GM18873 (cell line): Measurements from ENCODE around the gene MPPED1.

Experiments used
- ATAC-seq: cut with Tn5 transposase; IDR thresholded peaks from one replicate; pipeline ENCODE4 v1.9.1; 2021; ENCODE audit warnings: mild to moderate bottlenecking, moderate library complexity, moderate number of reproducible peaks; ENCODE audit not compliant: unreplicated experiment, low FRiP score

The MPPED1 gene

DNA sequence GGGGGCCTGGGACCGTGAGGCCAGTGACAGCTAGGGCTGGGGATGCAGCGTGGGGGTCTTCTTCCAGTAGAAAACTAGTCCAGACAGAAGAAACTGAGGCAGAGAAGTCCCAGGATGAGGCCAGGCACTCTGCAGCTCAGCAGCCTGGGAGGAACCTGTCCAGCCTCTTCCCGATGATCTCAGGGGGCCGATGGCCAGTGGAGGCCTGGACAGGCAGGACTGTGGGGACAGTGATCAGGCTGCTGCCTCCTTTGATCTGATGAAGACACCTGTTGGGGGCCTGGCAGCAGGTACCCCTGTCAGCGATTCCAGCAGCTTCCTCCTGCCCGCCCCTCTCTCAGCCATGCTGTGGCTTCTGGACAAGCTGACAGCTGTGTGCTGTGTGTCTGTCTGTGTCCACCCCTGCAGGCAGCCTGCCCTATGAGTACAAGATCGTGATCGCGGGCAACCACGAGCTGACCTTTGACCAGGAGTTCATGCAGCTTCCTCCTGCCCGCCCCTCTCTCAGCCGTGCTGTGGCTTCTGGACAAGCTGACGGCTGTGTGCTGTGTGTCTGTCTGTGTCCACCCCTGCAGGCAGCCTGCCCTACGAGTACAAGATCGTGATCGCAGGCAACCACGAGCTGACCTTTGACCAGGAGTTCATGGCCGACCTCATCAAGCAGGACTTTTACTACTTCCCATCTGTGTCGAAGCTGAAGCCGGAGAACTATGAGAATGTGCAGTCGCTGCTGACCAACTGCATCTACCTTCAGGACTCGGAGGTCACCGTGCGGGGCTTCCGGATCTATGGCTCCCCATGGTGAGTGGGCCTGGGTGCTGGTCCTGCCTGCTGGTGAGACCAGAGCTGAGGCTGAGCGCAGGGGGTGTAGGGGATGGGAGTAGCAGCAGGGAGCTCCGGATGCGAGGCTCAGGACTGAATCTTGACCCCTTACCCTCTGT lies 62.6 kb downstream of the MPPED1 start:
- ATAC-seq, result no peak

DNA sequence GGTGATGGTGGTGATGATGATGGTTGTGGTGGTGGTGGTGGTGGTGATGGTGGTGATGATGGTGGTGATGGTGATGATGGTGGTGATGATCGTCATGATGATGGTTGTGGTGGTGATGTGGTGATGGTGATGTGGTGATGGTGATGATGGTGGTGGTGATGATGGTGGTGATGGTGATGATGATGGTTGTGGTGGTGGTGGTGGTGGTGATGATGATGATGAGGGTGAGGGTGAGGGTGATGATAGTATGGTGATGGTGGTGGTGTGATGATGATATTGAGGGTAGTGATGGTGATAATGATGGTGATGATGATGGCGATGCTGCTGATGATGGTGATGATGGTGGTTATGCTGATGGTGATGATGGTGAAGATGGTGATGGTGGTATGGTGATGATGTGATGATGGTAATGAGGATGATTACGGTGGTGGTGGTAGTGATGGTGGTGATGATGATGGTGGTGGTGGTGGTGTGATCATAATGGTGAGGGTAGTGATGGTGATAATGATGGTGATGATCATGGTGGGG lies 63.8 kb downstream of the MPPED1 start:
- no peak for ATAC-seq

DNA sequence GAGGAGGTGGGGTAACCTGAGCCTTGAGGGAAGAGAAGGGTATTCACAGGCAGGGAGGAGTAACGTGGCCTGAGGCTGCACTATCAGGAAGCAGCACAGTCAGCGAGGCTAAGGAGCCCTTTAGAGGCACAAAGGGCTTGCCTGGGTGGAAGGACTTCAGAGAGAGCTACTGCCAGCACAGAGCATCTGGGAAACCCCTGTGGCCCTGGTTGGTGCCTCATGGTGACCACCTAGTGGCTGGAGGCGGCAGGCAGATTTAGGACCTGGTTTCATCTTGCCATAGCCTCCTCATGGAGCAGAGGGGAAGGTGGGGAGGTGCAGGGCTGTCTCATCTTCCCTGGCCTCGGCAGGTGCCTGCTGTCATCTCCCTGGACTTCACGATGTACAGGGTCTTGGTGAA lies 64.5 kb downstream of the MPPED1 start:
- no peak for ATAC-seq

DNA sequence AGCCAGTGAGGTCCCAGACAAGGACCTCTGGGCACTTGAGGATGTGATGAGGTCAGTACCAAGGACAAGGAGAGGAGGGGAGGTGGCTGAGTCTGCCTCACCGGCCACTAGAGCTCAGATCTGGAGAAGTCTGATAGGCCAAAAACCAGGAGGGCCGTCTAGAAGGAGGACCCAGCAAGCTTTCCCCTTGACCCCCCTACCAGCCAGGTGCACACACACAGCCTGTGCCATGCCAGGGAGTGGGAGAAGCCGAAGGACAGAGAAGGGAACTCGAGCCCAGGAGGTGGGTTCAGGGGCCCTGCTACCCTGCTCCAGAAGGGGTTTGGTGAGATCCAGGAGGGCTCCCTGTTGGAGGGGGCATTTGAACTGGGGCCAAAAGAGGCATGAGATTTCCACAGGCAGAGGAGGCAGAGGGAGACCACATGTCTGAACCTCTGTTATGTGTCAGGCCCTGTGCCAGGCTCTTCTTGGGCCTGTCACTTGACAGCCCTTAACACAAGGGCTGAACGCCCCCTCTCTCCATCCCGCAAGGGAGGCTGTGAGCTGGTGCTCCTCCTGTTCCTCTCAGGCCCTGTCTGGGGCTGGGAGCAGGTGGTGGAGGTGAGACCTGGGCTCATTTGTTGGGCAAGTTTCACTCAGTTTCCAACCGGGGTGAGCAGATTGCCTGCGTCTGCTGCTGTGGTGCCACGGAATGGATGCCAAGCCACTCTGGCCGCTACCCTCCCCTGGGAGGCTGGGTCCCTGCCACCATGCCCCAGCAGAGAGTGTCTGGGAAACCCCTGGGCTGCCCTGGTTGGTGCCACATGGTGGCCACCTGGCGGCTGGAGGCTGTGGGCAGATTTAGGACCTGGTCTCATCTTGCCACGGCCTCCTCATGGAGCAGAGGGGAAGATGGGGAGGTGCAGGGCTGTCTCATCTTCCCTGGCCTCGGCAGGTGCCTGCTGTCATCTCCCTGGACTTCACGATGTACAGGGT lies 65.2 kb downstream of the MPPED1 start:
- no peak for ATAC-seq

DNA sequence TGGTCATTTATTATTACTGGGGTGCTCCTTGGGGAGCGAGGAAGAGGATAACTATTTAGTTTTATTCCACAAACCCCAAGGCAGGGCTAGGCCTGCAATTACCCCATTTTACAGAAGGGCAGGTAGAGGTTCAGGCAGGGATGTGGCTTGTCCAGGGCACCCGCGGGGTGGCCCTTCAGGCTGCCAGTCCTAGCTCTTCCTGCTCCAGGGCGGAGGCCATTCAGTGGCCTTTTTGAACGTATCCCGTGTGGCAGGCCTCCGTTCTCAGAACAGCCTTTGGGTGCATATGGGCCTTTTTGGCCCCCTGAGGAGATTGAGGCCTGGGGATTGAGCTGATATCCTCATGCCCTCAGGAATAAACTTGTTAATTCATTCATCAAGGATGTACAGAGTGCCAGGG lies 66.2 kb downstream of the MPPED1 start:
- no peak for ATAC-seq

DNA sequence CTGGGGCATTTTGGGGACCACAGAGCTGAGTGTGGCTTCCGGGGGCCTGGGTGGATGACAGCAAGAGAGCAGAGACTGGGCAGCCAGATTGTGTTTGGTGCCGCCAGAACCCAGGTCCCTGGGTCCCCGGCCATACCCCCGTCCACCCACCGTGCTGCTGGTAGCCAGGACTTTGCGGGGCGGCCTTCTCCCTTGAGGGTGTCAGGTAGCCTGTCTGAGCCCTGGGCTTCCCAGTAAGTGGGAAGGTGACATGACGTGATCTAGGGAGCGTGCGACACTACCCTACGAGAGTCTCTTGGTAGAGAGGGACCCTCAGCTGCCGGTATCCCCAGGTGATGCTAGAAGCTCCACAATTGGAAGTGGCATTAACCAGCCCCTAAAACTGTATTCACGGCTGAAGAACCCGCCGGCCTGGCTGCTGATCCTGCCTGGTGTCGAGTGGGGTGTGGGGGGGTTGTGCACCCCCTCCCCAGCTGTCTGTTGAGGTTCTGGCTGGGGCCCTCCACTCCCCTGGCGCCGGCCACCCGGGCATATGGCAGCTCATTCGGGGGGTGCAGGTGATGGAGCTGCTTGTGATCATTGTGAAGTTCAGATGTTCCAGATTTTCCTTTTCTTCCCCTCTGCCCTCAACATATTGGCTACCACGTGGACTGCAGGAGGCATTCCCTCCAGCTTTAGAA lies 66.9 kb downstream of the MPPED1 start:
- no peak for ATAC-seq

DNA sequence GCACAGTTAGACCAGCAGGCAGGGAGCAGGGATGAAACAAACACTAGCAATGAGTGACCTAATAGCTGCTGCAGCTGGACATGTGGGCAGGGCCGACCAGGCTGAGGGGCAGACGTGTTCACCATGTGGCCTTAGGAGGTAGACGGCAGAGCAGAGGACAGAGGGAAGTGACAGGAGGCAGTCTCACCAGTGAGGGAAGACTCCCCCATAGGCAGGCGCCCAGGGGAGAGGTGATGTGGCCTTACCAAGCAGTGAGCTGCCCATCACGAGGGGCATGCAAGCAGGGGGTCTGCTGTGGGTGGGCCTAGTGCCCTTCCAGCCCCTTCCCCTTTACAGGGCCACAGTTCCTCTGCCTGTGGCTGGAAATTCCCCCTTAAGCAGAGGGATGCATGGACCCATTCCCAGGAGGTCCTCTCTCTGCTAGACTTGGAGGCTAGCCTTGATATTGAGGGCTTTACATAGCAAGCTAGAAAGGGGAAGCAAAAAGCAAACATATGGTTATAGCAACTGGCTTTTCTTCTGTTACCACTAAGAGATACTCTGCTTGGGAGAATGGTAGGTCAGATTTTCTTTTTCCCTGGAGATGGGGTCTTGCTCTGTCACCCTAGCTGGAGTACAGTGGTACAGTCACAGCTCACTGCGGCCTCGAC lies 67.6 kb downstream of the MPPED1 start:
- ATAC-seq, result no peak

DNA sequence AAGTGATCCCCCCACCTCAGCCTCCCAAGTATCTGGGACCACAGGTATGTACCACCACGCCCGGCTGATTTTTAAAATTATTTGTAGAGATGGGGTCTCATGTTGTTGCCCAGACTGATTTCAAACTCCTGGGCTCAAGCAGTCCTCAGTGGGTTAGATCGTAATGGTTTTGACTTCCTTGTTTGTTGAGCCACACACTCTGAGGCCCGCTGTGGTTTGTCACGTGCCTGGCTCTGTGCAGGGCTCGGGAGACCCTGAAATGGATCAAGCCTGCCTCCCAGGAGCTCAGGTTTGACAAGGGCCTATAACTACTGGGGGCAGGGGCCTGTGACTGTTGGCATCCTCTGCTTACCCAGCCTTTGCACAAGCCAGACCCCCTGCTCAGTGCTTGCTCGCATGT lies 68.1 kb downstream of the MPPED1 start:
- no peak for ATAC-seq

DNA sequence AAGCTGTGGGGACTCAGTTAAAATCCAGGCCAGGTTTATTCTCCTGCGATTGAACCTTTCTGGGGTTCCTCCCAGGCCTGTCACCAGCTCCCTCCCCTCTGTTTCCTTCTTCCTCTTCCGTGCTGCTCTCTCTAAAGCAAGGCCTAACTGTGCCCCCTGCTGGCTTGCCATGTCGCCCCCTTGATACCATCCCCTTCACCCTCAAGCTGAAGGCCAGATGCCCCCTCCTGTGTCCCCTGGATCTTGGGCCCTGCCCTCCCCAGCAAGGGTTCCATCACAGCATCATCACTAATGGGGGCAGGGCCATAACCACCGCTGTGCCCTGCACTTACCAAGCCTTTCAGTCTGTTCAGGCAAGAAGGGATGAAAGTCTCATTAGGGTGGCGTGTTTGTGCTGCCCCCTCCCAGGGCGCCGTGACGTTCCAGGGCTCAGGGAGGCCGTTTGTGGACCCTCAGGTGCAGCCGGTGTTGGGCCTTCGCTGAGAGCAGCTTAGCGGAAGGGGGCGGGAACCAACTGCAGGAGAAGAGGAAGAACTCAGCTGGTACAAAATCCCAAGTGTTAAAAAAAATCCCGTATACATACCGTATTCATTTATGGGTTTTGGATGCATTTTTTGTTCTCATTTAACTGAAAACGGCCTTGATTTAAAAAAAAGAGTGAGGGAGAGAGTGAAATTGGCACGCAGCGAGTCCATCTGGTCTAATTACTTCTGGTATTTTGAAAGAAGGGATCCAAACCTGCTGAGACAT lies 69.9 kb downstream of the MPPED1 start:
- no peak for ATAC-seq

DNA sequence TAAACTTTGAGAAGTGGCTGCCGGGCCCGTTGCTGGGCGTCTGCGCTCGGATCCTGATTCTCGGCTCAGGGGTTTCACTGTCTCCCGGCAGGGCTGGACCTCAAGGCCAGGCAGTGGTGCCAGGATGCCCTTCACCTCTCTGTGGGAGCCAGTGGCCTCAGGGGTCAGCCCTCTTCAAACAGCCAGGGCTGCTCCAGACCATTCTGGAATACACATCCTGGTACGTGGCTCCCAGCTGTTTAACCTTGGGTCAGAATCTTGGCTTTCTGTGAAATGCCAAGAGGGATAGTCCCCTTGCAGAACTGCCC lies 70.5 kb downstream of the MPPED1 start:
- no peak for ATAC-seq

DNA sequence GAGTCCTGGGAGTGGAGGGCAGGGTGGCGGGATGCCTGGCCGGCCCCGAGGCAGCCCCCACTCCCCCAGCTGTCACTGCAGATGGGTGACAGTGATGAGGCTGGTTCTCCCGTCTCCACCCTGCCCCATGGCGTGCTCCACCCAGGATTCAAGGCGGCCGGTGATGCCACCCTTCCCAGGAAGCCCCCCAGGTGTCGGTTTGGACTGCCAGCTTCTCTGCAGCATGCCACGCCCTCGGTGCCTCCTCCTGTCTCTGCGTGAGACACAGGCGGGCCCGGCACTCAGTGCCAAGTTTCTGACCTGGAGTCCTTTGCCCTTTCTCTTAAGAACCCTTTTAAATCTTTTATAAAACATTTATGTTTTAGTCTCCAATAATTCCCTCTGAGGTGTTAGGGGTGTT lies 71.5 kb downstream of the MPPED1 start:
- no peak for ATAC-seq

DNA sequence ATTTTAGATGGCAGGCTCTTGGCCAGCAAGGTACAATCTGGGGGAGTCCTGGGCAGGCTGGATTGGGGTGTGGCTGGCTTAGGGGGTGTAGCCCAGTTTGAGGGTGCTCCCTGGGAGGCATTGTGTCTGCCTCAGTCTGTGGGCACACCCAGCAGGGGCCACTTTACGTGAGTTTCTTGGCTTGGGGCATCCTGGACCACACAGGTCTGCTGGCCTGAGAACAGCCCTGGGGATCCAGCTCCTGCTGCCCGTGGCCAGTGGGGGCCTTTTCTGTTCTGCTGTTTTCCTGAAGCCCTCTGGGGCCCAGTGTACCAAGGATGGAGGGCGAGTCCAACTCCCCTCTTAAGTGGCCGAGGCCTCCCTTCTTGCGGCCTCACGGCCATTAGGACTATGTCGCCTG lies 71.9 kb downstream of the MPPED1 start:
- no peak for ATAC-seq

DNA sequence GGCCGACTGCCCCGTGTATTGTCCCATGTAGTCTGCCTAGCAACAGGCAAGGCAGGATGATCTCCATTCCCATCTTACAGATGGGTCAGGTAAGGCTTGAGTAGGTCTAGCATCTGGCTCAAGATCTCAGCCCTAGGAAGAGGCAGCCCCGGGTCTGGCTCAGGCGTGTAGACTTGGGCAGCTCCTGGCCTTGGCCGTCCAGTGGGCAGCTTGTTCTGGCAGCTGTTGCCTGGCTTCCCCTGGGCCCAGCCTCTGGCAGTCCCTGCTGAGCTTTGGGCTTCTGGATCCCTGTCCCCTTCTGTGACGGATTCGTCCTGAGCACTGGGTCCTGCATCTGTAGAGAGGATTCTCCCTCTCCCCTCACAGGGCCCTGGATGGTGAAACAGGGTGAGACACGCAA lies 72.4 kb downstream of the MPPED1 start:
- no peak for ATAC-seq

DNA sequence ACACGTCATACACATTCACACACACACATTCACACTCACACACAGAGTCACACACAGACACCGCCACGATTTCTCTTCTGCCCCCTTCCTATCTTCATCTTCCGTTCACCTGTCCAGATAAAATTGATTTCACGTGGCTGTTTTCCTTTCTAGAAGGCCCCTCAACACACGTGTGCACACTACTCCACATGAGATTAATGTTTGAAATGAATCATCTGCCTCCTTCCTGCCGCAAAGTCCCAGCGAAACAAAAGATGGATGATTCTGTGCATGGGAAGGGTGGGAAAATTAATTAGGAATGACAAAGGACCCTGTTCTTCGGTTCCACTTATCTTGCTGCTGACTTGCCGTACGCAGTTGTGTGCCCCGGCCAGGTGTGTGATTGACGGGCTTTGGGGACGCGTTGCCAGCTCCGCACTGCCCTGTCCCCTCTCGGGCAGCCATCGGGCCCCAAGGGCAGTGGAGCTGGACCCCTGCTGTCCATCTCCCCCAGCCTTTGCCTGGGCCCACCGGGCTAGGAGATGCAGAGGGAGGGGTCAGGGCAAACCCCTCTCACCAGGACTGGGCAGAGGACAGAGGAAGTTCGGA lies 73.8 kb downstream of the MPPED1 start:
- no peak for ATAC-seq

DNA sequence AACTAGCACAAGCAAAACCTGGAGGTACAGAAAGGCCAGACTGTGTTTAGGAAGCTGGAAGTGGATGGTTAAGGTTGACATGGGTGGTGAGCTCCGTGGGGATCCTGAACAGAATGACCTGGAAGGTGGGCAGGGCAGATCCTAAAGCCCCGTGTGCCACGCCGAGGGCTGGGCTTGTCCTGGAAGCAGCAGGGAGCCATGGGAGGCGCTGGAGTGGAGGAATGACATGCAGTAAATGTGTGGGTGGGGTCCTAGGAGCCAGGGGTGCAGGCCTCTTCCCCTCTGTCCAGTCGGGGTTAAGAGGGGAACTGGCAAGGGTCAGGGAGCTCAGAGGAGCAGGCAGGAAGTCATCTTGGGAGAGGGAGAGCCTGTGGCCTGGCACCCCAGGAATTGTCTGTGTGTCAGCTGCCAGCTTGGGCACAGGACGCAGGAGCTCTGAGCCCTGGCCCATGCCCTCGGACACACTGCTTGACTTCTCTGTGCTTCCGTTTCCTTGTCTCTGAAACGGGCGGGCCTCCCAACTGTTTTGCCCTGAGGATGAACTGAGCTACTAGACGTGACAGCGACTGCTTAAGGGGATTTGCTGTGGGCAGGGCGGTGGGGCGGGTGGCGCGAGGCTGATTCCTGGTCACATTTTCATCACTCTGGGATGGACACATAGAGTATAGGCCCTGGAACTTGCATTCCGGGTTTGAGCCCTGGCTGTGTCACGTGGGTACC lies 75.7 kb downstream of the MPPED1 start:
- no peak for ATAC-seq

DNA sequence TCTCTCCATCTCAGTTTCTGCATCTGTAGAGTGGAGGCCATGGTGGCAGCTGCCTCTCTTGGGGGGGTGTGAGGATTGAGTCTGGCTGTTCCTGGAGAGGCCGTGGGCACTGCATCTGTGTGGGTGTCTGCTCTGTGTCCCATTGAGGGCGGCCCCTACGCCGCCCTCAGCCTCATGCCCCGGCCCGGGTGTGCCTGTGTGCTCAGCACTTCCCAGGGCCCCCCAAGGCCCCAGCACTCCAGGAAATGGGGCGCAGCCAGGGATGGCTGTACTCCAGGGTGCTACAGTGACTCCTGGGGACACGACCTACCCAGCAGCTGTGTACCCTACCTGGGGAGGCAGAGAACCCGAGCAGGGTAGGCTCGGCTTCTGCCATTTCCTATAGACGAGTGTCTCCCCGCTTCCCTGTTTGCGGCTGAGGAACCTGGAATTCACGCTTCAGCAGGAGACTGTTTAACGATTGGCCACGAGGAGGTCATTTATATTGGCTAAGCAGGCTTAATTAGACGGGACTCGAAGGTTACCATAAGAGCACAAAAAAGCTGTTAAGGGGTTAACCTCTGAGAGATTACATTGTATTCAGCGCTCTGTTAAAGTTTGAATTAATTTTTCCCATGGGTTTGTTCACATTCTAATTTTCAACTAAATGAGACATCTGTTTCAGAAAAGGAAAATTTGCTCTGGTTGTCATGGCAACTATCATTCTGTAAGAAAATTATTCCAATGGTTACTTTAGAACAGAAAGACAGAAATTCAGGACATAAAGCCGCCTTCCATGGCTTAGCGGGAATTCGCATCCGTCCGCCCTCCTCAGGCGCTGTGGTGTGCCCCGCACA lies 76.4 kb downstream of the MPPED1 start:
- no peak for ATAC-seq

DNA sequence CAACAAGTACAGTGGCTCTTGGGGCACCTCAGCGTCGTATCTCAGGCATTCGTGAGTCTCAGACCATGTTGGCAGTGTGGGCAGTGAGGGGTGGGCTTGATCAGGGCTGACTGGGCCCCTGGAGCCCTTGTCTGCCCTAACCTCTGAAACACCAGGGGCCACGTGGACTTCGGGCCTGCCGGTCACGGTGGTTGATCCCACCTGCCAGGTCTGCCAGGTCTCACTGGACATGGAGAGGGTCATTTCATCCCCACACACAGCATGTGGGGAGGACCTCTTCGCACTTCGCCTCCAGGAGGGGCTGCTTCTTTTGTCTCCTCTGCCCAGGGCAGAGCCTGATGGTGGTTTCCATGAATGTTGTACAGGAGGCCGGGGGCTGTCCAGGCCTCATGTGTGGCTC lies 77.1 kb downstream of the MPPED1 start:
- no peak for ATAC-seq

DNA sequence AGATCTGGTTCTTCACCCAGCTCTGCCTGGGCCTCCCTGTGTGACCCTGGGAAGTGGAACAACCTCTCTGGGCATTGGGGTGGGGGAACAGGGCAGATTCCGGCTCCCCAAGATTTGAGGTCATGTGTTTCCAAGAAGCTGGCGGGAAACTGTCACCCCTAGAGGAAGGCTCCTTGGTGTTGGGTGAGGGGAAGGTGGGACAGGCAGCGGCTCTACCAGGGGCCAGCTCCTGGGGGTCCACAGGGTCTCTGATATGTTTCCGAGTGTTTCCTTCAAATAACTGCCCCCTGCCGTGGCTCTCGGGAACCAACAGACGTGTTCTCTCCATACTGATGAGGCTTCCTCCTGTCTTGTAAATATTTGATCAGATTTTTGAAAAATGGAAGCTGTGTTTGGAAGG lies 78.5 kb downstream of the MPPED1 start:
- no peak for ATAC-seq
